Activated B cell treated with CpG ODN at 0.5 μM for 24 hours (primary cell): ENCODE results near the gene SUPT20HL1. TPM values are rescaled to one million over a fixed set of nuclear protein-coding genes. Genes with fewer than 3 reads are reported as not detected.

Source experiments
- ATAC-seq: fragments of 200-7000 bp; cut with Tn5 transposase; one replicate; pipeline ENCODE4 v1.10.0; 2021; ENCODE audit warnings: low read depth, mild to moderate bottlenecking, moderate library complexity
- CTCF ChIA-PET: fragments of 350-600 bp; sonication (Branson Sonifier 250); formaldehyde crosslinking; loops from one replicate; lab custom pipeline; 2021; ENCODE audit warnings: antibody characterized with exemption; lab: Charles Lee
- POLR2A ChIA-PET: fragments of 350-600 bp; sonication (Branson Sonifier 250); formaldehyde crosslinking; loops from one replicate; lab custom pipeline; 2021; ENCODE audit warnings: antibody characterized with exemption; lab: Charles Lee
- DNase-seq: peaks from one replicate; pipeline ENCODE4 v3.0.0; 2022
- H3K27ac Mint-ChIP-seq: one replicate; pipeline ENCODE4 v1.8.0; 2020; ENCODE audit warnings: mixed read lengths
- H3K27me3 Mint-ChIP-seq: one replicate; pipeline ENCODE4 v1.8.0; 2021; ENCODE audit warnings: mixed read lengths
- H3K36me3 Mint-ChIP-seq: one replicate; pipeline ENCODE4 v1.8.0; 2021; ENCODE audit warnings: low read depth, mixed read lengths
- H3K4me1 Mint-ChIP-seq: one replicate; pipeline ENCODE4 v1.8.0; 2021; ENCODE audit warnings: mixed read lengths
- H3K4me3 Mint-ChIP-seq: one replicate; pipeline ENCODE4 v1.8.0; 2020; ENCODE audit warnings: mild to moderate bottlenecking, mixed read lengths
- H3K9me3 Mint-ChIP-seq: one replicate; pipeline ENCODE4 v1.8.0; 2020; ENCODE audit warnings: mixed read lengths
- CTCF ChIP-seq: fragments of 200-600 bp; IDR thresholded peaks from one replicate; pipeline ENCODE4 v1.8.0; 2022; ENCODE audit warnings: antibody characterized with exemption, mild to moderate bottlenecking
- intact Hi-C: fragments of 100-400 bp; cut with micrococcal nuclease; formaldehyde crosslinking; loops from one replicate; pipeline ENCODE4 v1.15.1; 2024
- total RNA-seq: library from RNA; stranded (reverse); gene quantifications from 2 replicates; pipeline ENCODE4 v1.2.3, GENCODE V29; 2022

SUPT20HL1 gene
- total RNA-seq, 1 donor from 2014 or later = not detected

- ChIA-PET CTCF (interaction anchor here (1.3 to 2.9 kb wide), 3 partner anchors 10 to 139 kb away, joined by 4 to 21 read pairs (median 5); no protein-coding TSS in a partner anchor), POLR2A (no interaction called here)
- Mint-ChIP-seq H3K27ac (no peak overlapping the region), H3K4me3 (no peak overlapping the region), H3K36me3 (no peaks in the 10 kb centered on the region), H3K4me1 (peaks cover 7% of the 10 kb centered on the region), H3K27me3 (peaks cover 10% of the 10 kb centered on the region), H3K9me3 (no peaks in the 10 kb centered on the region)
- intact Hi-C loops = loop anchor here (5.0 kb wide), 1 partner anchor 115 kb away; no protein-coding TSS in a partner anchor
- no peak for TF ChIP-seq CTCF
- DNase-seq = no peak
- no peak for ATAC-seq
Observed at GRCh38 chrX:24372021-24372763, 11.8 kb downstream of the SUPT20HL1 start.

DNA sequence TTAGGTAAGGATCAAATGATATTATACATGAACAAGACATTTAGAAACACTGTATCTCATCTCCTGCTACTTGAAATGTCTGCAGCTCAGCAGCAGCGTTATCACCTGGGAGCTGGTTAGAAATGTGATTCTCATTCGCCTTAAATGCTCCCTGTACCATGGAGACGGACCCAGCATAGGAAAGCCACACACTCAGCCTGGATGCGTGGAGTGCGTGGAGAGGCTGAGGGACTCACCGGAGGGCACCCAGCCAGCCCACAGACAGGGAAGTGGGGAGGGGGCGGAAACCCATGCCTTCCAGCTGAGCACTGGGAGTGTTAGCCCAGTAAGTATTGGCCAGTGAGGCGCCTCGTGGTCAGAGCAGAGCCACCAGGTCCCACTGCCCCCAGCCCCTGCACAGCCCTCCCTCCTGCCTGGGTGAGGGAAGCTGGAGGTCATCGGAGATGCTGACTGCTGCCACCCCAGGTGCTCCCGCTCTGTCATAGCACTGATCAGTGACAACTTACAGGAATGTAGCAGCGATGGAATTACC is 15.2 kb downstream of the SUPT20HL1 start:
- no peak for TF ChIP-seq CTCF
- H3K36me3 Mint-ChIP-seq = no peaks in the 10 kb centered on the region
- ChIA-PET POLR2A (no interaction called here), CTCF (no interaction called here)
- H3K4me3 Mint-ChIP-seq = no peak overlapping the region
- intact Hi-C loops = no loop called here
- no peak overlapping the region for H3K27ac Mint-ChIP-seq
- DNase-seq (no peak), ATAC-seq (no peak)
- no peaks in the 10 kb centered on the region for H3K9me3 Mint-ChIP-seq
- H3K4me1 Mint-ChIP-seq = peaks cover 7% of the 10 kb centered on the region
- peaks cover 10% of the 10 kb centered on the region for H3K27me3 Mint-ChIP-seq

- DNase-seq (no peak), ATAC-seq (no peak)
- POLR2A ChIA-PET = no interaction called here
- Mint-ChIP-seq H3K36me3 (no peaks in the 10 kb centered on the region), H3K4me3 (no peak overlapping the region), H3K27me3 (peaks cover 6% of the 10 kb centered on the region), H3K4me1 (peaks cover 2% of the 10 kb centered on the region), H3K27ac (no peak overlapping the region), H3K9me3 (no peaks in the 10 kb centered on the region)
- no peak for TF ChIP-seq CTCF
- intact Hi-C loops = no loop called here
- CTCF ChIA-PET = no interaction called here
Observed at GRCh38 chrX:24376403-24376802, 16.0 kb downstream of the SUPT20HL1 start.

- H3K9me3 Mint-ChIP-seq = no peaks in the 10 kb centered on the region
- ATAC-seq (no peak), DNase-seq (no peak)
- ChIA-PET POLR2A (no interaction called here), CTCF (no interaction called here)
- H3K36me3 Mint-ChIP-seq = no peaks in the 10 kb centered on the region
- no peak overlapping the region for H3K27ac Mint-ChIP-seq
- peaks cover 4% of the 10 kb centered on the region for H3K27me3 Mint-ChIP-seq
- no peak overlapping the region for H3K4me3 Mint-ChIP-seq
- intact Hi-C loops = no loop called here
- TF ChIP-seq CTCF = no peak
- H3K4me1 Mint-ChIP-seq = no peaks in the 10 kb centered on the region
Observed at GRCh38 chrX:24377195-24377594, 16.8 kb downstream of the SUPT20HL1 start.

- TF ChIP-seq CTCF = no peak
- ChIA-PET CTCF (no interaction called here), POLR2A (no interaction called here)
- peaks cover 4% of the 10 kb centered on the region for H3K27me3 Mint-ChIP-seq
- no peak overlapping the region for H3K4me3 Mint-ChIP-seq
- ATAC-seq (no peak), DNase-seq (no peak)
- no peaks in the 10 kb centered on the region for H3K9me3 Mint-ChIP-seq
- H3K36me3 Mint-ChIP-seq = no peaks in the 10 kb centered on the region
- intact Hi-C loops = no loop called here
- H3K4me1 Mint-ChIP-seq = no peaks in the 10 kb centered on the region
- no peak overlapping the region for H3K27ac Mint-ChIP-seq
Observed at GRCh38 chrX:24377911-24378468, 17.6 kb downstream of the SUPT20HL1 start.
